Progenitor cell of endocrine pancreas (in vitro differentiated cells): ENCODE data around the gene DYNLT2B. TPM values are rescaled to one million over a fixed set of nuclear protein-coding genes. Genes with fewer than 3 reads are reported as not detected.
"Not testable (repeated sequence)": the region's sequence is repeated elsewhere in the genome, so short reads cannot be mapped to it uniquely, and the experiment has no call there.

Source experiments
- DNase-seq: peaks from one replicate; pipeline ENCODE4 v3.0.0; 2021; ENCODE audit warnings: low spot score; ENCODE audit not compliant: unreplicated experiment
- H3K27ac Mint-ChIP-seq: 2 replicates; pipeline ENCODE4 v1.8.0; 2021; ENCODE audit warnings: mild to moderate bottlenecking, moderate library complexity, mixed read lengths
- H3K27me3 Mint-ChIP-seq: 2 replicates; pipeline ENCODE4 v1.8.0; 2021; ENCODE audit warnings: mixed read lengths
- H3K36me3 Mint-ChIP-seq: 2 replicates; pipeline ENCODE4 v1.8.0; 2022; ENCODE audit warnings: mixed read lengths; ENCODE audit not compliant: insufficient read depth
- H3K4me1 Mint-ChIP-seq: 2 replicates; pipeline ENCODE4 v1.8.0; 2021; ENCODE audit warnings: low read depth, mixed read lengths
- H3K4me3 Mint-ChIP-seq: 2 replicates; pipeline ENCODE4 v1.8.0; 2021; ENCODE audit warnings: low read depth, mild to moderate bottlenecking, moderate library complexity, mixed read lengths
- H3K9me3 Mint-ChIP-seq: 2 replicates; pipeline ENCODE4 v1.8.0; 2021; ENCODE audit warnings: low read depth, mixed read lengths
- CTCF ChIP-seq: fragments of 200-600 bp; sonication (generic); IDR thresholded peaks from one replicate; pipeline ENCODE4 v1.5.0; 2021; ENCODE audit warnings: antibody characterized with exemption, mild to moderate bottlenecking; ENCODE audit not compliant: unreplicated experiment
- total RNA-seq: library from RNA; stranded (reverse); gene quantifications from 2 replicates; pipeline ENCODE4 v1.2.1, GENCODE V29; 2021

The DYNLT2B gene
- total RNA-seq, 1 donor from 2014 or later, result 40.5 TPM

GRCh38 chr3:196326936-196327335 lies 8.9 kb upstream of the DYNLT2B start:
- no peaks in the 10 kb centered on the region for H3K4me1 Mint-ChIP-seq
- no peaks in the 10 kb centered on the region for H3K36me3 Mint-ChIP-seq
- DNase-seq, result no peak
- peaks cover 8% of the 10 kb centered on the region for H3K27me3 Mint-ChIP-seq
- H3K9me3 Mint-ChIP-seq, result no peaks in the 10 kb centered on the region
- no peak overlapping the region for H3K4me3 Mint-ChIP-seq
- TF ChIP-seq CTCF, result no peak
- no peak overlapping the region for H3K27ac Mint-ChIP-seq

GRCh38 chr3:196323691-196324090 lies 5.7 kb upstream of the DYNLT2B start:
- Mint-ChIP-seq H3K36me3 (no peaks in the 10 kb centered on the region), H3K4me3 (no peak overlapping the region), H3K4me1 (no peaks in the 10 kb centered on the region), H3K9me3 (no peaks in the 10 kb centered on the region), H3K27ac (no peak overlapping the region), H3K27me3 (peaks cover 8% of the 10 kb centered on the region)
- DNase-seq, result no peak
- peak; percentile 40 for TF ChIP-seq CTCF

DNA sequence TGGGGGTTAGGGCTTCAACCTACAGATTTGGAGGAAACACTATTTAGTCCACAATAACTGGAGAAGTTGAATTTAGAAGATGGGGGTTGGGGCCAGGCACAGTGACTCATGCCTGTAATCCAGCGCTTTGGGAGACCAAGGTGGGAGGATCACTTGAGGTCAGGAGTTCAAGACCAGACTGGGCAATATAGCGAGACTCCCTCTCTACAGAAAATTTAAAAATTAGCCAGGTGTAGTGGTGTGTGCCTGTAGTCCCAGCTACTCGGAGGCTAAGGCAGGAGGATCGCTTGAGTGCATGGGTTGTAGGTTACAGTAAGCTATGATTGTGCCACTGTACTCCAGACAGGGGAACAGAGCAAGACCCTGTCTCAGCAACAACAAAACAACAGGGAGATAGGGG lies 5.0 kb upstream of the DYNLT2B start:
- Mint-ChIP-seq H3K27me3 (peaks cover 8% of the 10 kb centered on the region), H3K27ac (no peak overlapping the region), H3K9me3 (no peaks in the 10 kb centered on the region), H3K4me1 (no peaks in the 10 kb centered on the region), H3K36me3 (no peaks in the 10 kb centered on the region), H3K4me3 (no peak overlapping the region)
- no peak for TF ChIP-seq CTCF
- no peak for DNase-seq

- Mint-ChIP-seq H3K36me3 (no peaks in the 10 kb centered on the region), H3K9me3 (no peaks in the 10 kb centered on the region), H3K27me3 (no peaks in the 10 kb centered on the region), H3K4me1 (no peaks in the 10 kb centered on the region), H3K4me3 (peak overlapping the region; percentile 19), H3K27ac (no peak overlapping the region)
- DNase-seq, result no peak
- no peak for TF ChIP-seq CTCF
Measured at GRCh38 chr3:196321162-196321561, 3.1 kb upstream of the DYNLT2B start.

DNA sequence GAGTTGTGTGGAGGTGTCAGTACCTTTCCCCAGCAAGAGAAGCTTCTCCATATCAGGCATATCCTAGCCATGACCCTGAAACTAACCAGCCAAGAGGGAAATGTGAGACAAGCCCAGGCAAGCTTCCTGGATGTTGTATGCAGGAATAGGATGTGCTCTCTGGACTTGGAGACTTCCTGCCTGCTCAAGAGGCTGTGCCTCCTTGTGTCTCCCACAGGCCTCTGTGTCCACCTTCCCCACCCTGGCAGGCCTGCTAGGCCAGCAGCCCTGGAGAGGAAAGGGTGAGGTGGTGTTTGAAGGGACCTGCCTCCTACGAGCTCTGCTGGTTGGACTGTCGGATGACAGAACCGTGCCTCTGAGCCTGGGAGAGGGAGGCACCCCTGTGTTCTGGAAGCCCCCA lies 2.1 kb upstream of the DYNLT2B start:
- H3K36me3 Mint-ChIP-seq, result no peaks in the 10 kb centered on the region
- no peak for TF ChIP-seq CTCF
- H3K27ac Mint-ChIP-seq, result no peak overlapping the region
- H3K4me3 Mint-ChIP-seq, result no peak overlapping the region
- H3K4me1 Mint-ChIP-seq, result no peaks in the 10 kb centered on the region
- no peaks in the 10 kb centered on the region for H3K9me3 Mint-ChIP-seq
- DNase-seq, result no peak
- H3K27me3 Mint-ChIP-seq, result no peaks in the 10 kb centered on the region

- not testable (repeated sequence) for H3K4me1 Mint-ChIP-seq, DNase-seq, H3K9me3 Mint-ChIP-seq, H3K27me3 Mint-ChIP-seq, H3K36me3 Mint-ChIP-seq
- peak overlapping the region; percentile 95 for H3K4me3 Mint-ChIP-seq
- H3K27ac Mint-ChIP-seq, result peak overlapping the region; percentile 94
Measured at GRCh38 chr3:196316799-196317686, 997 bp downstream of the DYNLT2B start.
